Measurements from ENCODE around the gene CDH12.
"Not testable (repeated sequence)": the region's sequence is repeated elsewhere in the genome, so short reads cannot be mapped to it uniquely, and the experiment has no call there.

- TF ChIP-seq CTCF (IDR thresholded peaks at IDR 0.05; ENCODE audit: insufficient read depth, low read length, poor library complexity, severe bottlenecking); EZH2phosphoT487 (conservative IDR thresholded peaks at IDR 0.05; ENCODE audit: low read length): not testable (repeated sequence)
These were observed 683.9 kb downstream of the CDH12 start for GRCh38 chr5:22169226-22169625.
